GM23248 (cell line): Measurements from ENCODE around the gene ATRN. TPM values are rescaled to one million over a fixed set of nuclear protein-coding genes. Genes with fewer than 3 reads are reported as not detected.

Source experiments
- DNase-seq: peaks from one replicate; pipeline ENCODE4 v3.0.0-alpha.2; 2015
- H2AFZ ChIP-seq: fragments of 200-600 bp; sonication (generic); 2 replicates; pipeline ENCODE4 v1.6.1; 2016; ENCODE audit warnings: antibody characterized with exemption
- H3F3A ChIP-seq: fragments of 200-600 bp; sonication (generic); 2 replicates; pipeline ENCODE4 v1.6.1; 2016; ENCODE audit warnings: mild to moderate bottlenecking, antibody characterized with exemption, mixed run types; ENCODE audit not compliant: insufficient read depth
- H3K27ac ChIP-seq: fragments of 200-600 bp; sonication (generic); 2 replicates; pipeline ENCODE4 v1.5.1; 2016; ENCODE audit warnings: mild to moderate bottlenecking
- H3K27me3 ChIP-seq: fragments of 200-600 bp; sonication (generic); replicated peaks from 2 replicates; pipeline ENCODE4 v1.6.1; 2016; ENCODE audit warnings: mild to moderate bottlenecking; ENCODE audit not compliant: insufficient read depth
- H3K36me3 ChIP-seq: fragments of 200-600 bp; sonication (generic); 2 replicates; pipeline ENCODE4 v1.6.1; 2016; ENCODE audit warnings: low read depth, mild to moderate bottlenecking
- H3K4me1 ChIP-seq: fragments of 200-600 bp; sonication (generic); 2 replicates; pipeline ENCODE4 v1.6.1; 2016; ENCODE audit warnings: mild to moderate bottlenecking; ENCODE audit not compliant: insufficient read depth
- H3K4me2 ChIP-seq: fragments of 200-600 bp; sonication (generic); one replicate; pipeline ENCODE4 v1.6.1; 2016; ENCODE audit warnings: mild to moderate bottlenecking; ENCODE audit not compliant: unreplicated experiment
- H3K4me3 ChIP-seq: fragments of 200-600 bp; sonication (generic); 2 replicates; pipeline ENCODE4 v1.5.1; 2016; ENCODE audit warnings: mild to moderate bottlenecking
- H3K79me2 ChIP-seq: fragments of 200-600 bp; sonication (generic); 2 replicates; pipeline ENCODE4 v1.6.1; 2016; ENCODE audit warnings: mild to moderate bottlenecking; ENCODE audit not compliant: insufficient read depth
- H3K9ac ChIP-seq: fragments of 200-600 bp; sonication (generic); 2 replicates; pipeline ENCODE4 v1.6.1; 2016; ENCODE audit warnings: mild to moderate bottlenecking
- H3K9me2 ChIP-seq: fragments of 200-600 bp; sonication (generic); 2 replicates; pipeline ENCODE4 v1.6.1; 2016; ENCODE audit warnings: mixed run types, mild to moderate bottlenecking, moderate library complexity; ENCODE audit not compliant: insufficient read depth
- H3K9me3 ChIP-seq: fragments of 200-600 bp; sonication (generic); one replicate; pipeline ENCODE4 v1.6.1; 2017; ENCODE audit warnings: low read depth
- H4K20me1 ChIP-seq: fragments of 200-600 bp; sonication (generic); 2 replicates; pipeline ENCODE4 v1.6.0; 2016; ENCODE audit not compliant: insufficient read depth
- EZH2 ChIP-seq: fragments of 200-600 bp; sonication (generic); IDR thresholded peaks from 2 replicates; pipeline ENCODE4 v1.6.1; 2018; ENCODE audit warnings: antibody characterized with exemption, mild to moderate bottlenecking; ENCODE audit not compliant: insufficient read depth, poor library complexity, severe bottlenecking
- EZH2phosphoT487 ChIP-seq: fragments of 200-600 bp; sonication (generic); IDR thresholded peaks from 2 replicates; pipeline ENCODE4 v1.6.1; 2018; ENCODE audit warnings: antibody characterized with exemption, moderate library complexity, mild to moderate bottlenecking, low read depth; ENCODE audit not compliant: insufficient read depth
- WGBS, 2 experiments: methylation state at CpG; one replicate each; pipeline ENCODE4 v1.1.6; 2015 to 2017; ENCODE audit warnings: low lambda C conversion rate in 2 of 2, low coverage in 1 of 2; ENCODE audit errors: missing lambda C conversion rate in 2 of 2; 5-methylcytosine and 5-hydroxymethylcytosine counted together
- in situ Hi-C: fragments of 300-500 bp; cut with MboI; formaldehyde crosslinking; loops from 2 replicates; pipeline ENCODE4 v1.15.0; 2020
- polyA plus RNA-seq: library from polyadenylated mRNA; unstranded; fragments of >200 nt; fragmentation: Nextera tagmentation; extraction: Ambion mirVana; gene quantifications from 2 replicates; pipeline ENCODE4 v1.2.1, GENCODE V29; 2016
- total RNA-seq: library from RNA; depleted of rRNA; stranded (reverse); fragments of >200 nt; shearing (Covaris generic); gene quantifications from 2 replicates; pipeline ENCODE4 v1.2.3, GENCODE V29; 2014

Gene ATRN
- total and polyA plus RNA-seq, 2 experiments from 2014 or later, result 9.9 to 38.7 TPM

GRCh38 chr20:3461211-3461771 is 9.5 kb upstream of the ATRN start:
- in situ Hi-C loops, result no loop called here
- Histone ChIP-seq H3K36me3 (no peaks in the 10 kb centered on the region), H3K4me3 (no peak overlapping the region), H3F3A (no peaks in the 10 kb centered on the region), H4K20me1 (no peaks in the 10 kb centered on the region), H3K79me2 (no peaks in the 10 kb centered on the region), H3K9me3 (no peaks in the 10 kb centered on the region), H2AFZ (peak overlapping the region; percentile 59), H3K27ac (no peak overlapping the region), H3K9ac (no peak overlapping the region), H3K4me1 (no peaks in the 10 kb centered on the region), H3K4me2 (peak overlapping the region; percentile 34), H3K27me3 (peaks cover 13% of the 10 kb centered on the region), H3K9me2 (no peaks in the 10 kb centered on the region)
- 10 to 12% methylated on average over 12 of the region's 12 CpGs for WGBS, 2 experiments
- no peak for TF ChIP-seq EZH2
- TF ChIP-seq EZH2phosphoT487, result no peak
- peak; percentile 49 for DNase-seq

GRCh38 chr20:3461911-3462677 is 8.7 kb upstream of the ATRN start:
- Histone ChIP-seq H3K36me3 (no peaks in the 10 kb centered on the region), H3F3A (no peaks in the 10 kb centered on the region), H3K27ac (no peak overlapping the region), H3K4me2 (no peak overlapping the region), H3K4me1 (no peaks in the 10 kb centered on the region), H4K20me1 (no peaks in the 10 kb centered on the region), H3K9ac (no peak overlapping the region), H3K9me2 (no peaks in the 10 kb centered on the region), H3K9me3 (no peaks in the 10 kb centered on the region), H3K4me3 (no peak overlapping the region), H2AFZ (no peak overlapping the region), H3K79me2 (no peaks in the 10 kb centered on the region), H3K27me3 (peaks cover 5% of the 10 kb centered on the region)
- no peak for TF ChIP-seq EZH2phosphoT487
- TF ChIP-seq EZH2, result no peak
- 71 to 78% methylated on average over 11 of the region's 11 CpGs for WGBS, 2 experiments
- in situ Hi-C loops, result no loop called here
- no peak for DNase-seq

- DNase-seq, result no peak
- H3K4me1 ChIP-seq, result no peaks in the 10 kb centered on the region
- H3K27me3 ChIP-seq, result peaks cover 5% of the 10 kb centered on the region; the same call in 1 of the 2 replicates
- no peaks in the 10 kb centered on the region for H4K20me1 ChIP-seq
- H3K4me3 ChIP-seq, result no peak overlapping the region
- no peaks in the 10 kb centered on the region for H3F3A ChIP-seq
- no peak overlapping the region for H3K9ac ChIP-seq
- no peak overlapping the region for H3K27ac ChIP-seq
- in situ Hi-C loops, result no loop called here
- H3K36me3 ChIP-seq, result no peaks in the 10 kb centered on the region
- no peaks in the 10 kb centered on the region for H3K9me2 ChIP-seq
- no peak overlapping the region for H2AFZ ChIP-seq
- H3K79me2 ChIP-seq, result no peaks in the 10 kb centered on the region
- no peak overlapping the region for H3K4me2 ChIP-seq
- 61% methylated on average over 4 of the region's 4 CpGs for WGBS, 2 experiments
- no peaks in the 10 kb centered on the region for H3K9me3 ChIP-seq
- TF ChIP-seq EZH2, result no peak
- no peak for TF ChIP-seq EZH2phosphoT487
These were observed 6.7 kb upstream of the ATRN start for GRCh38 chr20:3464166-3464565.

GRCh38 chr20:3465301-3465700 is 5.5 kb upstream of the ATRN start:
- no peak overlapping the region for H2AFZ ChIP-seq
- H3K36me3 ChIP-seq, result no peaks in the 10 kb centered on the region
- H3K27ac ChIP-seq, result no peak overlapping the region
- H3K4me2 ChIP-seq, result no peak overlapping the region
- 7 to 13% methylated on average over 1 of the region's 1 CpG for WGBS, 2 experiments
- H3K9me2 ChIP-seq, result no peaks in the 10 kb centered on the region
- H3K27me3 ChIP-seq, result peaks cover 5% of the 10 kb centered on the region; the same call in 1 of the 2 replicates
- no peak overlapping the region for H3K9ac ChIP-seq
- no peak for DNase-seq
- H3K79me2 ChIP-seq, result no peaks in the 10 kb centered on the region
- no peaks in the 10 kb centered on the region for H3K9me3 ChIP-seq
- no peak for TF ChIP-seq EZH2phosphoT487
- H3F3A ChIP-seq, result no peaks in the 10 kb centered on the region
- no peak overlapping the region for H3K4me3 ChIP-seq
- in situ Hi-C loops, result no loop called here
- no peaks in the 10 kb centered on the region for H4K20me1 ChIP-seq
- H3K4me1 ChIP-seq, result 0 out of 2 replicates have a peak, but pooled peaks cover 5% of the 10 kb centered on the region
